MM.1S (cell line): ENCODE data around the gene CDK5RAP3.

Experiments used
- EZH2 ChIP-seq: fragments of 300-600 bp; sonication (generic); optimal IDR thresholded peaks from 2 replicates; pipeline ENCODE3; 2017; ENCODE audit warnings: low read depth, mild to moderate bottlenecking, antibody characterized with exemption, low read length, mixed read lengths
- EZH2phosphoT487 ChIP-seq: fragments of 300-600 bp; sonication (generic); IDR thresholded peaks from 2 replicates; pipeline ENCODE4 v1.6.1; 2018; ENCODE audit warnings: antibody characterized with exemption, low read length
- TF ChIP-seq, protein P1 (sequence below): fragments of 300-600 bp; sonication (generic); IDR thresholded peaks from 2 replicates; pipeline ENCODE4 v1.5.1; 2016; ENCODE audit warnings: antibody characterized with exemption, low read length, mixed read lengths

DNA sequence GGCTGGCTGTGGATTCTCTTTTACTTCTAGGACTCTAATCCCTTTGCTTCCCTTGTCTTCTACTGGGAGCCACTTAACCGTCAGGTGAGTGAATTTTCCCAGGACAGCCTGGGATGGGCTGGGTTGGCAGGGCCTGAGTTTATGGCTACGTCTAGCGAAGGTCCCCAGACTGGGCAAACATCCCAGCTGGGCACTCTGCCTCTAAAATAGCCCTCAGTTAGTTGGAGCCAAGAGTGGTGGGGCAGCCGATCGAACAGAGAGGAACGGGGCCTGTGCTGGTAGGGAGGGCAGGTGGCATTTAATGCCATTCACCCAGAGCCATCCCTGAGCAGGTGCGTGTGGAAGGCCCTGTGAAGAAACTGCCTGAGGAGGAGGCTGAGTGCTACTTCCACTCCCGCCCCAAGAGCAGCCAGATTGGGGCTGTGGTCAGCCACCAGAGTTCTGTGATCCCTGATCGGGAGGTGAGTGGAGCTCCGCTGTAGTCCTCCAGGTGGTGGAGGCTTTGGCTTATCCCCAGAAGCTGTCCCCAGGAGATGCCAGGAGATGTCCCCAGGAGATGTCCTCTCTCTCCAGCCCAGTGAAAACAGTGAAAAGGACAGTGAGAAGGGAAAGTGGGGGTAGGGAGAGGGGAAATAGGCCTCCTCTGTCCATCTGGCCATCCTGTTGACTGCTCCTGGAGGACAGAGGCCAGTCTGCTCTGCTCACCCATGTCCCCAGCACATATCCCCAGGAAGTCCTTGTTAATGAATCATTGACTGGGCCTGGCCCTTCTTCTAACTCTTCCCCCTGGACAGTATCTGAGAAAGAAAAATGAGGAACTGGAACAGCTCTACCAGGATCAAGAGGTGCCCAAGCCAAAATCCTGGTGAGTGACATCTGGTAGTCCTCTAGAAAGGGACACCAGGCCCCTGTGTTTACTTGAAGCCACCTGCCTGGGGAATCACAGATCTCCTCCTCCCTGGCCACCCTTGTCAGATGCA lies 25.1 kb upstream of the CDK5RAP3 start:
- TF ChIP-seq, protein P1, sequence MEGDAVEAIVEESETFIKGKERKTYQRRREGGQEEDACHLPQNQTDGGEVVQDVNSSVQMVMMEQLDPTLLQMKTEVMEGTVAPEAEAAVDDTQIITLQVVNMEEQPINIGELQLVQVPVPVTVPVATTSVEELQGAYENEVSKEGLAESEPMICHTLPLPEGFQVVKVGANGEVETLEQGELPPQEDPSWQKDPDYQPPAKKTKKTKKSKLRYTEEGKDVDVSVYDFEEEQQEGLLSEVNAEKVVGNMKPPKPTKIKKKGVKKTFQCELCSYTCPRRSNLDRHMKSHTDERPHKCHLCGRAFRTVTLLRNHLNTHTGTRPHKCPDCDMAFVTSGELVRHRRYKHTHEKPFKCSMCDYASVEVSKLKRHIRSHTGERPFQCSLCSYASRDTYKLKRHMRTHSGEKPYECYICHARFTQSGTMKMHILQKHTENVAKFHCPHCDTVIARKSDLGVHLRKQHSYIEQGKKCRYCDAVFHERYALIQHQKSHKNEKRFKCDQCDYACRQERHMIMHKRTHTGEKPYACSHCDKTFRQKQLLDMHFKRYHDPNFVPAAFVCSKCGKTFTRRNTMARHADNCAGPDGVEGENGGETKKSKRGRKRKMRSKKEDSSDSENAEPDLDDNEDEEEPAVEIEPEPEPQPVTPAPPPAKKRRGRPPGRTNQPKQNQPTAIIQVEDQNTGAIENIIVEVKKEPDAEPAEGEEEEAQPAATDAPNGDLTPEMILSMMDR = no peak
- TF ChIP-seq EZH2phosphoT487 = no peak
- TF ChIP-seq EZH2 = no peak
